ENCODE results near the gene ACTA1.
"Not testable (repeated sequence)": the region's sequence is repeated elsewhere in the genome, so short reads cannot be mapped to it uniquely, and the experiment has no call there.

ACTA1 gene

GRCh38 chr1:229427572-229427971, 6.3 kb downstream of the ACTA1 start:
- no peak for TF ChIP-seq CTCF (IDR thresholded peaks at IDR 0.05; ENCODE audit: low read depth, low read length)
- H3K4me3 ChIP-seq (replicated peaks in 1 of 2; ENCODE audit: low read depth in 2 of 2, low read length in 2 of 2), result no peak overlapping the region
- no peak for DNase-seq (ENCODE audit: low read depth in 2 of 2)

- no peak for TF ChIP-seq CTCF (IDR thresholded peaks at IDR 0.05; ENCODE audit: low read depth, low read length)
- DNase-seq (ENCODE audit: low read depth in 2 of 2), result no peak
- H3K4me3 ChIP-seq (replicated peaks in 1 of 2; ENCODE audit: low read depth in 2 of 2, low read length in 2 of 2), result no peak overlapping the region
These were observed 8.2 kb downstream of the ACTA1 start for GRCh38 chr1:229425564-229426159.

- H3K4me3 ChIP-seq (replicated peaks in 1 of 2; ENCODE audit: low read depth in 2 of 2, low read length in 2 of 2), result no peak overlapping the region
- TF ChIP-seq CTCF (IDR thresholded peaks at IDR 0.05; ENCODE audit: low read depth, low read length), result no peak
- DNase-seq (ENCODE audit: low read depth in 2 of 2), result no peak
These were observed 13.1 kb downstream of the ACTA1 start for GRCh38 chr1:229420765-229421164.

- no peak for TF ChIP-seq CTCF (IDR thresholded peaks at IDR 0.05; ENCODE audit: low read depth, low read length)
- no peak overlapping the region for H3K4me3 ChIP-seq (replicated peaks in 1 of 2; ENCODE audit: low read depth in 2 of 2, low read length in 2 of 2)
- DNase-seq (ENCODE audit: low read depth in 2 of 2), result no peak
These were observed 13.7 kb downstream of the ACTA1 start for GRCh38 chr1:229420224-229420623.

- H3K4me3 ChIP-seq (replicated peaks in 1 of 2; ENCODE audit: low read depth in 2 of 2, low read length in 2 of 2); DNase-seq (ENCODE audit: low read depth in 2 of 2): not testable (repeated sequence)
These were observed 15.3 kb downstream of the ACTA1 start for GRCh38 chr1:229418586-229418985.

GRCh38 chr1:229412810-229413209, 21.1 kb downstream of the ACTA1 start:
- not testable (repeated sequence) for DNase-seq (ENCODE audit: low read depth in 2 of 2); H3K4me3 ChIP-seq (replicated peaks in 1 of 2; ENCODE audit: low read depth in 2 of 2, low read length in 2 of 2)

- no peak for DNase-seq (ENCODE audit: low read depth in 2 of 2)
These were observed 21.8 kb downstream of the ACTA1 start for GRCh38 chr1:229412056-229412455.

More at GRCh38 chr1:229412056-229412455, 21.8 kb downstream of the ACTA1 start:
- TF ChIP-seq CTCF (IDR thresholded peaks at IDR 0.05; ENCODE audit: low read depth, low read length), result no peak
- no peak overlapping the region for H3K4me3 ChIP-seq (replicated peaks in 1 of 2; ENCODE audit: low read depth in 2 of 2, low read length in 2 of 2)
